ENCODE data around the gene GGN.
"Not testable (repeated sequence)": the region's sequence is repeated elsewhere in the genome, so short reads cannot be mapped to it uniquely, and the experiment has no call there.

The GGN gene

DNA sequence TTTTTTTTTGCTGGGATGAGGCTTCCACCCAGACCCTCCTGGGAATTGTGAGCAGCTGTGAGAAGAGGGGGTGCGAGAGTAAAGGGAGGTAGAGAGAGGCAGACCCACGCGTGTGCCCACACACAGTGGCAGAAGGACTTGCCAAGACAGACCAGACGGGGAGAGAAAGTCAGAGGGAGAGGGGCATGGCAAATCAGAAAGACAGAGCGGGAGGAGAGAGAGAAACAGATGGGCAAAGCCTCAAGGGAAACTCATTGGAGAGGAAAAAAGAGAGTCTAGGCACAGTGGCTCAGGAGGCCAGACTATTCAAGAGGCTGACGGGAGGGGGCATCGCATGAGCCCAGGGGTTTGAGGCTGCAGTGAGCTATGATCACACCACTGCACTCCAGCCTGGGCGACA lies 35.2 kb downstream of the GGN start:
- no peak overlapping the region for H3K4me3 ChIP-seq (ENCODE audit: low read depth, low read length)
- TF ChIP-seq, protein P1, sequence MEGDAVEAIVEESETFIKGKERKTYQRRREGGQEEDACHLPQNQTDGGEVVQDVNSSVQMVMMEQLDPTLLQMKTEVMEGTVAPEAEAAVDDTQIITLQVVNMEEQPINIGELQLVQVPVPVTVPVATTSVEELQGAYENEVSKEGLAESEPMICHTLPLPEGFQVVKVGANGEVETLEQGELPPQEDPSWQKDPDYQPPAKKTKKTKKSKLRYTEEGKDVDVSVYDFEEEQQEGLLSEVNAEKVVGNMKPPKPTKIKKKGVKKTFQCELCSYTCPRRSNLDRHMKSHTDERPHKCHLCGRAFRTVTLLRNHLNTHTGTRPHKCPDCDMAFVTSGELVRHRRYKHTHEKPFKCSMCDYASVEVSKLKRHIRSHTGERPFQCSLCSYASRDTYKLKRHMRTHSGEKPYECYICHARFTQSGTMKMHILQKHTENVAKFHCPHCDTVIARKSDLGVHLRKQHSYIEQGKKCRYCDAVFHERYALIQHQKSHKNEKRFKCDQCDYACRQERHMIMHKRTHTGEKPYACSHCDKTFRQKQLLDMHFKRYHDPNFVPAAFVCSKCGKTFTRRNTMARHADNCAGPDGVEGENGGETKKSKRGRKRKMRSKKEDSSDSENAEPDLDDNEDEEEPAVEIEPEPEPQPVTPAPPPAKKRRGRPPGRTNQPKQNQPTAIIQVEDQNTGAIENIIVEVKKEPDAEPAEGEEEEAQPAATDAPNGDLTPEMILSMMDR (IDR thresholded peaks at IDR 0.05; ENCODE audit: borderline replicate concordance, insufficient read depth, low read depth, low read length): no peak

DNA sequence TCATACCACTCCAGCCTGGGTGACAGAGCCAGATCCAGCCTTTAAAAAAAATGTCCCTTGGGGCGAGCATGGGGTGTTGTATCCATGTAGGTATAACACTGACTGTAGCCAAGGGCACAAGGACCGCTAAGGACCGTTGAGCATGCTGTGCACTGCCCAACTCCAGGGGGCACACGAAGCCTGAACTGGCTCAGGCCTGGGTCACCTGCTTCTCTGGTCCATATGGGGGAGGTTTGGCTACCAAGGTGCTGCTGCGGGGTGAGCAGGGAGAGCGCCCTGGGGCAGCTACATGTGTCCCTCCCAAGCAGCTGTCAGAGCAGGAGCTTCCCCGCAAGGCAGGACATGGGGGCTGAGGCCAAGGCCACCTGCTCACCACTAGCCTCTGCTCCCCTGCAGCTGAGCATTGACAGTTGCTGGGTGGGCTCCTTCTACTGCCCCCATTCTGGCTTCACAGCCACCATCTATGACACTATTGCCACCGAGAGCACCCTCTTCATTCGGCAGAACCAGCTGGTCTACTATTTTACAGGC lies 35.9 kb downstream of the GGN start:
- TF ChIP-seq, protein P1 (IDR thresholded peaks at IDR 0.05; ENCODE audit: borderline replicate concordance, insufficient read depth, low read depth, low read length): no peak
- H3K4me3 ChIP-seq (ENCODE audit: low read depth, low read length): no peak overlapping the region

DNA sequence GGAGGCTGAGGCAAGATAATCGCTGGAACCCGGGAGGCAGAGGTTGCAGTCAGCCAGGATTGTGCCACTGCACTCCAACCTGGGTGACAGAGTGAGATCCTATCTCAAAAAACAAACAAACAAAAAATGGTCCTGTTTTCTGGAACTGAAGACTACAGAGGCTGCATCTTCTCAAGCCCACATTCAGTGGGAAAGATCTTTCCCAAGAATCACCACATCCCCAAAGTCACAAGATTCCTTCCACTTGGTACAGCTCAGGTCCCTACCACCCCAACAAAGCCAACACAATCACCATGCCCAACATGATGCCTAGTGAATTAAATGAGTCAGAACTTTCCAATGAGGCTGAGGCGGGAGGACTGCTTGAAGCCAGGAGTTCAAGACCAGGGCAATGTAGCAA lies 37.0 kb downstream of the GGN start:
- no peak overlapping the region for H3K4me3 ChIP-seq (ENCODE audit: low read depth, low read length)
- TF ChIP-seq, protein P1 (IDR thresholded peaks at IDR 0.05; ENCODE audit: borderline replicate concordance, insufficient read depth, low read depth, low read length): no peak

DNA sequence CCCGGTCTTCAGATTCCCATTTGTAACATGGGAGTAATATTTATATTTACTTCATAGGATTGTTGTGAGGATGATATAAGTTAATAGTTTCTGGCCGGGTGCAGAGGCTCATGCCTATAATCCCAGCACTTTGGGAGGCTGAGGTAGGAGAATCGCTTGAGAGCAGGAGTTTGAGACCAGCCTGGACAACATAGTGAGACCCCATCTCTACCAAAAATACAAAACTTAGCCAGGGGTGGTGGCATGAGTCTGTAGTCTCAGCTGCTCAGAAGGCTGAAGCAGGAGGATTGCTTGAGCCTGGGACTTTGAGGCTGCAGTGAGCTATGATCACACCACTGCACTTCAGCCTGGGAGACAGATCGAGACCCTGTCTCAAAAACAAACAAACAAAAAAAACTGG lies 41.0 kb downstream of the GGN start:
- TF ChIP-seq, protein P1 (IDR thresholded peaks at IDR 0.05; ENCODE audit: borderline replicate concordance, insufficient read depth, low read depth, low read length): no peak
- no peak overlapping the region for H3K4me3 ChIP-seq (ENCODE audit: low read depth, low read length)

DNA sequence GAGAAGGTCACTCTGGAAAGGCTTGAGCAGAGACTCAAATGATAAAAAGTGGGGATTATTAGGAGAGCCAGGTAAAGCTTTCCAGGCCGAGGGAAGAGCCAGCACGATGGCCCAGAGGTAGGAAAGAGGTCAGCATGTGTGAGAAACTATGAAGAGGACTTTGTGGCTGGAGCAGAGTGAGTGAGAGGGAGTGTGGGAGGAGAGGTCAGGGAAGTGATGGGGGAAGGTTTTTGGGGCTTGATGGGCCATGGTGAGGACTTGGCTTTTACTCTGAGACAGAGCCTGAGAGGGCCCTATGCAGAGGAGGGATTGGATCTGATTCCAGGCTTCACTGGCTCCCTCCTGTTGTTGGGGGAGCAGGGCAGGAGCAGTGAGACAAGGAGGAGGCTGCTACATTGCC lies 46.9 kb downstream of the GGN start:
- H3K4me3 ChIP-seq (ENCODE audit: low read depth, low read length): no peak overlapping the region
- TF ChIP-seq, protein P1 (IDR thresholded peaks at IDR 0.05; ENCODE audit: borderline replicate concordance, insufficient read depth, low read depth, low read length): no peak

DNA sequence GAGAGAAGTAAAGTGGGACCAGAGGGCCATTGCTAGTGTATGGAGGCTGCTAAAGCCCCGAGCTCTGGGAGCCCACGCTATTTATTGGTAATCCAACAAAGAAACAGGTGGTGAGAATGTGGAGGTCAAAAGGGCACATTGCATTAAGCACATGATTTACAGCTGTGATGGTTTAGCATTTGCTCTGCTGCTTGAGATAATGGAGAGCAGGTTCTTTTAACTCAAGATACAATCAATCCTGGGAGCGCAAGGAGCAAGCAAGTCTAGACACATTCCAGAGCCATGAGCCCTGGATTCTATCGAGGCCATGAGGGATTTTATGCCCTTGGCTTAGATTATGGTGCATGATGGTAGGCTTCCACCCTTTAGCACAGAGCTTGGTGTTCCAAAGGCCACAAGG lies 48.8 kb downstream of the GGN start:
- H3K4me3 ChIP-seq (ENCODE audit: low read depth, low read length): not testable (repeated sequence)

DNA sequence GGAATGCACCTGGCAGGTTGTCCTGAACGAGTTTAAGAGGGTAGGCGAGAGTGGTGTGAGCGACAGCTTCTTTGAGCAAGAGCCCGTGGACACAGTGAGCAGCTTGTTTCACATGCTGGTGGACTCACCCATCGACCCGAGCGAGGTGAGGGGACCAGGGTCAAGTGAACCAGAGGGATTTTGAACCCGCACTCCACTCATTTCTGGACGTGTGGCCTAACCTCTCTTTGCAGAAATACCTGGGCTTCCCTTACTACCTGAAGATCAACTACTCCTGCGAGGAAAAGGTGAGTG lies 50.5 kb downstream of the GGN start:
- TF ChIP-seq, protein P1 (IDR thresholded peaks at IDR 0.05; ENCODE audit: borderline replicate concordance, insufficient read depth, low read depth, low read length): no peak
- peak overlapping the region; percentile 46 for H3K4me3 ChIP-seq (ENCODE audit: low read depth, low read length)
